Mesenchymal stem cell (in vitro differentiated cells and primary cell): ENCODE results near the gene NT5C1B.

Experiments
- DNase-seq: peaks from one replicate; pipeline ENCODE4 v3.0.0-alpha.2; 2013
- H2AFZ ChIP-seq: one replicate; pipeline ENCODE4 v1.6.1; 2013; ENCODE audit warnings: low read depth, mild to moderate bottlenecking, control low read depth, inconsistent platforms, low read length, moderate library complexity
- H2AK5ac ChIP-seq: 2 replicates; pipeline ENCODE4 v1.6.1; 2013; ENCODE audit warnings: low read length, moderate library complexity, mild to moderate bottlenecking, inconsistent platforms; ENCODE audit not compliant: severe bottlenecking
- H2BK120ac ChIP-seq: one replicate; pipeline ENCODE4 v1.6.1; 2013; ENCODE audit warnings: low read depth, mild to moderate bottlenecking, inconsistent platforms, low read length, moderate library complexity
- H2BK12ac ChIP-seq, 2 experiments: one replicate each; pipeline ENCODE4 v1.6.1; 2013; ENCODE audit warnings: inconsistent platforms in 2 of 2, low read length in 2 of 2, mild to moderate bottlenecking in 2 of 2, moderate library complexity in 2 of 2, control low read depth in 1 of 2
- H2BK15ac ChIP-seq: one replicate; pipeline ENCODE4 v1.6.1; 2013; ENCODE audit warnings: mild to moderate bottlenecking, low read depth, inconsistent platforms; ENCODE audit not compliant: poor library complexity, severe bottlenecking
- H2BK5ac ChIP-seq: 2 replicates; pipeline ENCODE4 v1.6.1; 2013; ENCODE audit warnings: low read depth, mild to moderate bottlenecking, low read length, control low read depth, inconsistent platforms; ENCODE audit not compliant: poor library complexity, severe bottlenecking
- H3K14ac ChIP-seq, 2 experiments: one replicate each; pipeline ENCODE4 v1.6.1; 2013; ENCODE audit warnings: inconsistent platforms in 2 of 2, low read length in 2 of 2, control low read depth in 1 of 2, mild to moderate bottlenecking in 1 of 2, moderate library complexity in 1 of 2
- H3K18ac ChIP-seq, 2 experiments: one replicate each; pipeline ENCODE4 v1.6.1; 2013; ENCODE audit warnings: inconsistent platforms in 2 of 2, low read length in 2 of 2, control low read depth in 1 of 2, low read depth in 1 of 2, mild to moderate bottlenecking in 1 of 2
- H3K23ac ChIP-seq, 2 experiments: one replicate each; pipeline ENCODE4 v1.6.1; 2013; ENCODE audit warnings: inconsistent platforms in 2 of 2, low read length in 2 of 2, mild to moderate bottlenecking in 2 of 2, moderate library complexity in 2 of 2, control low read depth in 1 of 2
- H3K27ac ChIP-seq: 2 replicates; pipeline ENCODE4 v1.5.1; 2013; ENCODE audit warnings: mild to moderate bottlenecking, moderate library complexity, low read length, control low read depth, inconsistent platforms; ENCODE audit not compliant: poor library complexity, severe bottlenecking
- H3K27me3 ChIP-seq, 2 experiments: 2 replicates each; pipeline versions ENCODE4 v1.6.1 to v1.7.0; 2013; ENCODE audit warnings: low read length in 2 of 2, mild to moderate bottlenecking in 2 of 2, moderate library complexity in 2 of 2, control low read depth in 1 of 2, inconsistent platforms in 1 of 2; ENCODE audit not compliant: control insufficient read depth in 1 of 2, insufficient read depth in 1 of 2
- H3K36me3 ChIP-seq, 2 experiments: 2 replicates each; pipeline versions ENCODE4 v1.6.1 to v1.7.0; 2013; ENCODE audit warnings: low read length in 2 of 2, control low read depth in 1 of 2, inconsistent platforms in 1 of 2, low read depth in 1 of 2, mild to moderate bottlenecking in 1 of 2; ENCODE audit not compliant: insufficient read depth in 2 of 2, control insufficient read depth in 1 of 2
- H3K4ac ChIP-seq, 2 experiments: one replicate each; pipeline ENCODE4 v1.6.1; 2013; ENCODE audit warnings: inconsistent platforms in 2 of 2, low read length in 2 of 2, mild to moderate bottlenecking in 2 of 2, moderate library complexity in 2 of 2, control low read depth in 1 of 2, low read depth in 1 of 2
- H3K4me1 ChIP-seq: 2 replicates; pipeline ENCODE4 v1.6.1; 2013; ENCODE audit warnings: low read depth, low read length, control low read depth; ENCODE audit not compliant: control insufficient read depth, insufficient read depth
- H3K4me2 ChIP-seq: 2 replicates; pipeline ENCODE4 v1.6.1; 2013; ENCODE audit warnings: low read length, mild to moderate bottlenecking, inconsistent platforms; ENCODE audit not compliant: poor library complexity, severe bottlenecking
- H3K4me3 ChIP-seq, 2 experiments: 2 replicates each; pipeline versions ENCODE4 v1.5.1 to v1.7.0; 2013; ENCODE audit warnings: low read length in 2 of 2, mild to moderate bottlenecking in 2 of 2, control low read depth in 1 of 2, low read depth in 1 of 2; ENCODE audit not compliant: insufficient read depth in 1 of 2
- H3K79me1 ChIP-seq: replicated peaks from 2 replicates; pipeline ENCODE4 v1.6.1; 2013; ENCODE audit warnings: mild to moderate bottlenecking, control low read depth, low read length, inconsistent platforms; ENCODE audit not compliant: poor library complexity, severe bottlenecking
- H3K9ac ChIP-seq: 2 replicates; pipeline ENCODE4 v1.7.0; 2013; ENCODE audit warnings: mild to moderate bottlenecking, low read length, moderate library complexity
- H3K9me3 ChIP-seq: 2 replicates; pipeline ENCODE4 v1.7.0; 2013; ENCODE audit warnings: mild to moderate bottlenecking, low read length; ENCODE audit not compliant: control insufficient read depth
- H4K8ac ChIP-seq: one replicate; pipeline ENCODE4 v1.6.1; 2013; ENCODE audit warnings: inconsistent platforms, mild to moderate bottlenecking, low read length, moderate library complexity
- H4K91ac ChIP-seq: one replicate; pipeline ENCODE4 v1.6.1; 2013; ENCODE audit warnings: mild to moderate bottlenecking, low read length, inconsistent platforms
- WGBS: methylation state at CpG from one replicate; pipeline ENCODE4 v1.1.7; 2013; ENCODE audit warnings: mixed read lengths; 5-methylcytosine and 5-hydroxymethylcytosine counted together

Gene NT5C1B

GRCh38 chr2:18592372-18592771, 3.0 kb upstream of the NT5C1B start:
- Histone ChIP-seq H3K27ac (no peak overlapping the region), H3K36me3 (no peaks in the 10 kb centered on the region), H3K4me2 (no peak overlapping the region), H2BK12ac (no peak overlapping the region), H3K14ac (no peak overlapping the region), H3K4me3 (no peak overlapping the region), H3K4ac (no peak overlapping the region), H3K4me1 (no peaks in the 10 kb centered on the region), H2BK120ac (no peak overlapping the region), H3K9me3 (peaks cover 5% of the 10 kb centered on the region), H3K79me1 (no peaks in the 10 kb centered on the region), H2AK5ac (no peak overlapping the region), H4K8ac (no peak overlapping the region), H3K23ac (no peak overlapping the region), H3K27me3 (no peaks in the 10 kb centered on the region), H4K91ac (no peak overlapping the region), H3K9ac (no peak overlapping the region), H3K18ac (no peak overlapping the region), H2BK15ac (no peak overlapping the region), H2BK5ac (no peak overlapping the region), H2AFZ (no peak overlapping the region)
- 81% methylated on average over 2 of the region's 2 CpGs for WGBS
- DNase-seq, result no peak

- DNase-seq, result no peak
- no peak overlapping the region for H2BK15ac ChIP-seq
Observed at GRCh38 chr2:18588802-18589201, 567 bp downstream of the NT5C1B start.

GRCh38 chr2:18588049-18588448, 1.3 kb downstream of the NT5C1B start:
- Histone ChIP-seq H3K27me3 (no peaks in the 10 kb centered on the region), H3K9ac (no peak overlapping the region), H2AK5ac (no peak overlapping the region), H4K8ac (no peak overlapping the region), H4K91ac (no peak overlapping the region), H3K79me1 (no peaks in the 10 kb centered on the region), H3K36me3 (peaks cover 0 to 6% of the 10 kb centered on the region in 2 experiments), H2BK15ac (no peak overlapping the region), H2BK12ac (no peak overlapping the region), H2AFZ (no peak overlapping the region), H2BK5ac (no peak overlapping the region), H3K9me3 (peaks cover 14% of the 10 kb centered on the region), H3K14ac (no peak overlapping the region), H3K18ac (no peak overlapping the region), H3K27ac (no peak overlapping the region), H3K4me1 (no peaks in the 10 kb centered on the region), H2BK120ac (no peak overlapping the region), H3K23ac (no peak overlapping the region), H3K4ac (no peak overlapping the region), H3K4me2 (no peak overlapping the region), H3K4me3 (no peak overlapping the region)
- no CpG with 5 or more reads among the region's 1 CpG for WGBS
- no peak for DNase-seq

More at GRCh38 chr2:18588802-18589201, 567 bp downstream of the NT5C1B start:
- H4K91ac ChIP-seq, result no peak overlapping the region
- H3K36me3 ChIP-seq, result peaks cover 0 to 6% of the 10 kb centered on the region in 2 experiments
- H3K4me2 ChIP-seq, result no peak overlapping the region
- H3K4me3 ChIP-seq, result no peak overlapping the region
- no peak overlapping the region for H3K9ac ChIP-seq
- H3K23ac ChIP-seq, result no peak overlapping the region
- no peaks in the 10 kb centered on the region for H3K79me1 ChIP-seq
- no peak overlapping the region for H2BK5ac ChIP-seq
- no peak overlapping the region for H2BK12ac ChIP-seq
- H2BK120ac ChIP-seq, result no peak overlapping the region
- no peak overlapping the region for H3K18ac ChIP-seq
- no peak overlapping the region for H2AFZ ChIP-seq
- no peak overlapping the region for H2AK5ac ChIP-seq
- peaks cover 14% of the 10 kb centered on the region for H3K9me3 ChIP-seq
- no CpG with 5 or more reads among the region's 1 CpG for WGBS
- H3K4ac ChIP-seq, result no peak overlapping the region
- no peak overlapping the region for H3K14ac ChIP-seq
- H3K27ac ChIP-seq, result no peak overlapping the region
- no peak overlapping the region for H4K8ac ChIP-seq
- no peaks in the 10 kb centered on the region for H3K4me1 ChIP-seq
- no peaks in the 10 kb centered on the region for H3K27me3 ChIP-seq

- no peaks in the 10 kb centered on the region for H3K4me1 ChIP-seq
- peaks cover 0 to 6% of the 10 kb centered on the region in 2 experiments for H3K36me3 ChIP-seq
- H3K27me3 ChIP-seq, result no peaks in the 10 kb centered on the region
- no peak overlapping the region for H3K18ac ChIP-seq
- H4K8ac ChIP-seq, result no peak overlapping the region
- no peak overlapping the region for H3K9ac ChIP-seq
- no peak overlapping the region for H2BK120ac ChIP-seq
- H2AFZ ChIP-seq, result no peak overlapping the region
- no peak overlapping the region for H2AK5ac ChIP-seq
- H3K4ac ChIP-seq, result no peak overlapping the region
- no peak overlapping the region for H2BK5ac ChIP-seq
- no peak overlapping the region for H4K91ac ChIP-seq
- H3K14ac ChIP-seq, result no peak overlapping the region
- no peak overlapping the region for H2BK15ac ChIP-seq
- H3K4me2 ChIP-seq, result no peak overlapping the region
- no peak overlapping the region for H3K4me3 ChIP-seq
- DNase-seq, result no peak
- no peak overlapping the region for H2BK12ac ChIP-seq
- H3K9me3 ChIP-seq, result peaks cover 9% of the 10 kb centered on the region
- no peak overlapping the region for H3K27ac ChIP-seq
- 90% methylated on average over 2 of the region's 3 CpGs for WGBS
- no peaks in the 10 kb centered on the region for H3K79me1 ChIP-seq
- no peak overlapping the region for H3K23ac ChIP-seq
Observed at GRCh38 chr2:18585526-18585925, 3.8 kb downstream of the NT5C1B start.
